Panc1 (cell line): Measurements from ENCODE around the gene EGR4. TPM values are rescaled to one million over a fixed set of nuclear protein-coding genes. Genes with fewer than 3 reads are reported as not detected.

Source experiments
- ATAC-seq: fragments of 200-7000 bp; cut with Tn5 transposase; 2 replicates; pipeline ENCODE4 v1.9.1; 2020; ENCODE audit warnings: mild to moderate bottlenecking, moderate library complexity
- BruUV-seq: library from RNA; stranded (reverse); fragments of 400-500 nt; replicated peaks from 2 replicates; lab custom pipeline; 2021; lab: Mats Ljungman, UMichigan
- CTCF ChIA-PET: fragments of 300-600 bp; sonication (Branson Sonifier 250); formaldehyde crosslinking; loops from one replicate; lab custom pipeline; 2022; ENCODE audit warnings: antibody characterized with exemption; lab: Charles Lee
- POLR2A ChIA-PET: fragments of 300-600 bp; sonication (Branson Sonifier 250); formaldehyde crosslinking; loops from one replicate; lab custom pipeline; 2022; ENCODE audit warnings: antibody characterized with exemption; lab: Charles Lee
- DNase-seq: peaks from one replicate; pipeline ENCODE4 v3.0.0-alpha.2; 2010; ENCODE audit warnings: low read depth, low spot score
- H3K27ac ChIP-seq: 2 replicates; pipeline ENCODE4 v1.5.1; 2011; ENCODE audit warnings: mild to moderate bottlenecking, low read length, inconsistent platforms
- H3K27me3 ChIP-seq: fragments of 200-500 bp; sonication (Bioruptor generic); 2 replicates; pipeline ENCODE4 v1.6.0; 2014; ENCODE audit warnings: low read length, inconsistent platforms; ENCODE audit not compliant: control insufficient read depth, insufficient read depth
- H3K36me3 ChIP-seq: fragments of 200-500 bp; sonication (Bioruptor generic); 2 replicates; pipeline ENCODE4 v1.5.1; 2014; ENCODE audit warnings: inconsistent platforms, mild to moderate bottlenecking, low read length, moderate library complexity; ENCODE audit not compliant: control insufficient read depth, insufficient read depth
- H3K4me1 ChIP-seq: 2 replicates; pipeline ENCODE4 v1.5.1; 2011; ENCODE audit warnings: inconsistent platforms, mild to moderate bottlenecking, low read length, moderate library complexity; ENCODE audit not compliant: control insufficient read depth, insufficient read depth
- H3K4me3 ChIP-seq, 2 experiments: 2 replicates each; pipeline ENCODE4 v1.5.1; 2011 to 2012; ENCODE audit warnings: low read depth in 2 of 2, low read length in 2 of 2, mild to moderate bottlenecking in 2 of 2, inconsistent platforms in 1 of 2, moderate library complexity in 1 of 2
- H3K9me3 ChIP-seq: fragments of 200-500 bp; sonication (Bioruptor generic); 2 replicates; pipeline ENCODE4 v1.5.1; 2014; ENCODE audit warnings: low read depth, mild to moderate bottlenecking, inconsistent platforms, low read length, moderate library complexity; ENCODE audit not compliant: control insufficient read depth, insufficient read depth
- POLR2AphosphoS5 ChIP-seq: IDR thresholded peaks from 2 replicates; pipeline ENCODE4 v1.6.1; 2012; ENCODE audit warnings: mild to moderate bottlenecking, low read depth, low read length, moderate library complexity
- SIN3A ChIP-seq: IDR thresholded peaks from 2 replicates; pipeline ENCODE4 v1.6.1; 2012; ENCODE audit warnings: low read depth, mild to moderate bottlenecking, low read length, moderate library complexity, borderline replicate concordance; ENCODE audit not compliant: insufficient read depth
- TCF7L2 ChIP-seq: IDR thresholded peaks from 2 replicates; pipeline ENCODE4 v1.6.1; 2011; ENCODE audit warnings: mild to moderate bottlenecking, low read depth, low read length, inconsistent platforms
- in situ Hi-C: cut with HindIII; loops from 2 replicates; pipeline ENCODE4 v1.10.0; 2016; ENCODE audit warnings: low sequenced_read_pairs, low pct_unique_long_range_greater_than_20kb
- intact Hi-C: fragments of 100-400 bp; cut with micrococcal nuclease; formaldehyde crosslinking; loops from one replicate; pipeline ENCODE4 v1.10.0; 2022; ENCODE audit not compliant: unreplicated experiment
- total RNA-seq: library from RNA; stranded (reverse); gene quantifications from one replicate; pipeline ENCODE4 v1.2.1, GENCODE V29; 2021; ENCODE audit not compliant: unreplicated experiment
- TF ChIP-seq, protein P1 (sequence below): fragments of 450-650 bp; IDR thresholded peaks from 2 replicates; pipeline ENCODE4 v1.5.1; 2017; ENCODE audit warnings: mild to moderate bottlenecking
- TF ChIP-seq, protein P2 (sequence below), 2 experiments: IDR thresholded peaks; 2 replicates each; pipeline ENCODE4 v1.6.1; 2011 to 2012; ENCODE audit warnings: low read depth in 2 of 2, control low read depth in 1 of 2, low read length in 1 of 2, mild to moderate bottlenecking in 1 of 2, moderate library complexity in 1 of 2; ENCODE audit not compliant: insufficient read depth in 1 of 2

EGR4 gene
- total RNA-seq, 1 experiment from 2014 or later, result 0.08 TPM

GRCh38 chr2:73285159-73285739, 8.1 kb downstream of the EGR4 start:
- Histone ChIP-seq H3K4me3 (peak overlapping the region; percentile 68 to 73; a peak in 3 of 4 replicates), H3K36me3 (no peaks in the 10 kb centered on the region; the same call in 1 of the 2 replicates), H3K27me3 (peaks cover 2% of the 10 kb centered on the region; the same call in 1 of the 2 replicates), H3K4me1 (peaks cover 9% of the 10 kb centered on the region; the same call in 1 of the 2 replicates), H3K9me3 (no peaks in the 10 kb centered on the region), H3K27ac (no peak overlapping the region)
- in situ Hi-C loops (no loop called here), intact Hi-C loops (no loop called here)
- TF ChIP-seq TCF7L2, result no peak
- TF ChIP-seq, protein P1, sequence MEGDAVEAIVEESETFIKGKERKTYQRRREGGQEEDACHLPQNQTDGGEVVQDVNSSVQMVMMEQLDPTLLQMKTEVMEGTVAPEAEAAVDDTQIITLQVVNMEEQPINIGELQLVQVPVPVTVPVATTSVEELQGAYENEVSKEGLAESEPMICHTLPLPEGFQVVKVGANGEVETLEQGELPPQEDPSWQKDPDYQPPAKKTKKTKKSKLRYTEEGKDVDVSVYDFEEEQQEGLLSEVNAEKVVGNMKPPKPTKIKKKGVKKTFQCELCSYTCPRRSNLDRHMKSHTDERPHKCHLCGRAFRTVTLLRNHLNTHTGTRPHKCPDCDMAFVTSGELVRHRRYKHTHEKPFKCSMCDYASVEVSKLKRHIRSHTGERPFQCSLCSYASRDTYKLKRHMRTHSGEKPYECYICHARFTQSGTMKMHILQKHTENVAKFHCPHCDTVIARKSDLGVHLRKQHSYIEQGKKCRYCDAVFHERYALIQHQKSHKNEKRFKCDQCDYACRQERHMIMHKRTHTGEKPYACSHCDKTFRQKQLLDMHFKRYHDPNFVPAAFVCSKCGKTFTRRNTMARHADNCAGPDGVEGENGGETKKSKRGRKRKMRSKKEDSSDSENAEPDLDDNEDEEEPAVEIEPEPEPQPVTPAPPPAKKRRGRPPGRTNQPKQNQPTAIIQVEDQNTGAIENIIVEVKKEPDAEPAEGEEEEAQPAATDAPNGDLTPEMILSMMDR, result no peak
- no peak for TF ChIP-seq POLR2AphosphoS5
- TF ChIP-seq SIN3A, result no peak
- ChIA-PET CTCF (interaction anchor here (0.6 kb wide), 1 partner anchor 331 kb away, joined by 3 read pairs; no protein-coding TSS in a partner anchor), POLR2A (no interaction called here)
- no peak for DNase-seq
- no TSS peak for BruUV-seq
- no peak for ATAC-seq

- H3K27me3 ChIP-seq, result no peaks in the 10 kb centered on the region
- peaks cover 9% of the 10 kb centered on the region; the same call in 1 of the 2 replicates for H3K4me1 ChIP-seq
- no TSS peak for BruUV-seq
- in situ Hi-C loops (no loop called here), intact Hi-C loops (no loop called here)
- peak within 1 kb of the TSS; percentile 65 for H3K27ac ChIP-seq
- ATAC-seq (peak; percentile 86), DNase-seq (no peak)
- H3K9me3 ChIP-seq, result no peaks in the 10 kb centered on the region
- no peaks in the 10 kb centered on the region; the same call in 1 of the 2 replicates for H3K36me3 ChIP-seq
- ChIA-PET CTCF (interaction anchor here (0.6 kb wide), 1 partner anchor 331 kb away, joined by 3 read pairs; no protein-coding TSS in a partner anchor), POLR2A (no interaction called here)
- H3K4me3 ChIP-seq, result peak within 1 kb of the TSS; percentile 68 to 73
- TF ChIP-seq, protein P1, result no peak
- TF ChIP-seq TCF7L2, result no peak
- TF ChIP-seq SIN3A, result no peak
- TF ChIP-seq, protein P2, sequence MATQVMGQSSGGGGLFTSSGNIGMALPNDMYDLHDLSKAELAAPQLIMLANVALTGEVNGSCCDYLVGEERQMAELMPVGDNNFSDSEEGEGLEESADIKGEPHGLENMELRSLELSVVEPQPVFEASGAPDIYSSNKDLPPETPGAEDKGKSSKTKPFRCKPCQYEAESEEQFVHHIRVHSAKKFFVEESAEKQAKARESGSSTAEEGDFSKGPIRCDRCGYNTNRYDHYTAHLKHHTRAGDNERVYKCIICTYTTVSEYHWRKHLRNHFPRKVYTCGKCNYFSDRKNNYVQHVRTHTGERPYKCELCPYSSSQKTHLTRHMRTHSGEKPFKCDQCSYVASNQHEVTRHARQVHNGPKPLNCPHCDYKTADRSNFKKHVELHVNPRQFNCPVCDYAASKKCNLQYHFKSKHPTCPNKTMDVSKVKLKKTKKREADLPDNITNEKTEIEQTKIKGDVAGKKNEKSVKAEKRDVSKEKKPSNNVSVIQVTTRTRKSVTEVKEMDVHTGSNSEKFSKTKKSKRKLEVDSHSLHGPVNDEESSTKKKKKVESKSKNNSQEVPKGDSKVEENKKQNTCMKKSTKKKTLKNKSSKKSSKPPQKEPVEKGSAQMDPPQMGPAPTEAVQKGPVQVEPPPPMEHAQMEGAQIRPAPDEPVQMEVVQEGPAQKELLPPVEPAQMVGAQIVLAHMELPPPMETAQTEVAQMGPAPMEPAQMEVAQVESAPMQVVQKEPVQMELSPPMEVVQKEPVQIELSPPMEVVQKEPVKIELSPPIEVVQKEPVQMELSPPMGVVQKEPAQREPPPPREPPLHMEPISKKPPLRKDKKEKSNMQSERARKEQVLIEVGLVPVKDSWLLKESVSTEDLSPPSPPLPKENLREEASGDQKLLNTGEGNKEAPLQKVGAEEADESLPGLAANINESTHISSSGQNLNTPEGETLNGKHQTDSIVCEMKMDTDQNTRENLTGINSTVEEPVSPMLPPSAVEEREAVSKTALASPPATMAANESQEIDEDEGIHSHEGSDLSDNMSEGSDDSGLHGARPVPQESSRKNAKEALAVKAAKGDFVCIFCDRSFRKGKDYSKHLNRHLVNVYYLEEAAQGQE (IDR thresholded peaks at IDR 0.05; ENCODE audit: insufficient read depth in 1 of 2, low read depth in 2 of 2, low read length in 1 of 2), result no peak
- TF ChIP-seq POLR2AphosphoS5, result no peak
Observed at GRCh38 chr2:73284296-73285158, 8.8 kb downstream of the EGR4 start, which contains the start of gene FBXO41. TSS of gene FBXO41 (minus strand) at chr2:73284478. CDS start at chr2:73269630, 14,848 bp downstream.
